SK-MEL-5 (cell line): Measurements from ENCODE around the gene SLC6A8. TPM values are rescaled to one million over a fixed set of nuclear protein-coding genes. Genes with fewer than 3 reads are reported as not detected.

Experiments
- small RNA-seq, 2 experiments: library from RNA; depleted of rRNA; stranded (forward); fragments of <200 nt; gene quantifications; one replicate each; pipeline ENCODE3, GENCODE V24; 2014
- total RNA-seq: library from RNA; depleted of rRNA; stranded (reverse); fragments of >200 nt; shearing (Covaris generic); gene quantifications from 2 replicates; pipeline ENCODE4 v1.2.3, GENCODE V29; 2014; rRNA removed

SLC6A8 gene
- total RNA-seq, 1 experiment from 2014 or later: 48.1 TPM

Small RNAs within 50 kb of the gene (small RNA-seq; reads per million reads assigned to genes)
- gene RN7SL687P: 0 reads per million in 2 experiments

Other genes with a start within 250 kb of the SLC6A8 start
- gene TREX2, start 241.9 kb upstream of the SLC6A8 start, total RNA-seq: 0.19 and 0.40 TPM in 2 replicates
- 22.1 and 24.7 TPM in 2 replicates for gene HAUS7, start 217.3 kb upstream of the SLC6A8 start, total RNA-seq
- gene BGN, start 192.9 kb upstream of the SLC6A8 start, total RNA-seq: not detected in 2 replicates
- gene ATP2B3, start 170.3 kb upstream of the SLC6A8 start, total RNA-seq: 0.05 TPM in 1 of 2 replicates, not detected in the other
- gene CCNQ, start 88.8 kb upstream of the SLC6A8 start, total RNA-seq: 44.4 and 45.2 TPM in 2 replicates
- gene DUSP9, start 40.7 kb upstream of the SLC6A8 start, total RNA-seq: 6.1 and 6.8 TPM in 2 replicates
- gene PNCK, start 14.1 kb upstream of the SLC6A8 start, total RNA-seq: 0.64 and 0.87 TPM in 2 replicates
- gene BCAP31, start 36.5 kb downstream of the SLC6A8 start, total RNA-seq: 363 and 424 TPM in 2 replicates
- 39.1 and 43.5 TPM in 2 replicates for gene ABCD1, start 36.9 kb downstream of the SLC6A8 start, total RNA-seq
- 2.7 and 4.8 TPM in 2 replicates for gene PLXNB3, start 76.3 kb downstream of the SLC6A8 start, total RNA-seq
- 0.05 TPM in 1 of 2 replicates, not detected in the other for gene SRPK3, start 93.1 kb downstream of the SLC6A8 start, total RNA-seq
- 87.1 and 93.3 TPM in 2 replicates for gene IDH3G, start 106.4 kb downstream of the SLC6A8 start, total RNA-seq
- gene SSR4, start 106.7 kb downstream of the SLC6A8 start, total RNA-seq: 382 and 384 TPM in 2 replicates
- gene PDZD4, start 142.6 kb downstream of the SLC6A8 start, total RNA-seq: 14.6 and 15.2 TPM in 2 replicates
- 58.4 and 78.9 TPM in 2 replicates for gene L1CAM, start 198.2 kb downstream of the SLC6A8 start, total RNA-seq
- gene AVPR2, start 216.7 kb downstream of the SLC6A8 start, total RNA-seq: 0.26 and 0.27 TPM in 2 replicates
- gene ARHGAP4, start 238.3 kb downstream of the SLC6A8 start, total RNA-seq: 15.0 and 17.5 TPM in 2 replicates
- gene NAA10, start 247.1 kb downstream of the SLC6A8 start, total RNA-seq: 85.7 and 96.4 TPM in 2 replicates